DND-41 (cell line): Measurements from ENCODE around the gene PDCD2.
"Not testable (repeated sequence)": the region's sequence is repeated elsewhere in the genome, so short reads cannot be mapped to it uniquely, and the experiment has no call there.

ENCODE experiments used
- CTCF ChIP-seq: IDR thresholded peaks from 2 replicates; pipeline ENCODE4 v1.5.1; 2012; ENCODE audit warnings: borderline replicate concordance, low read length, moderate library complexity, mild to moderate bottlenecking; ENCODE audit not compliant: poor library complexity, severe bottlenecking; ENCODE audit errors: extremely low read depth
- EZH2 ChIP-seq: IDR thresholded peaks from 3 replicates; pipeline ENCODE4 v1.6.1; 2012; ENCODE audit warnings: borderline replicate concordance, low read depth, mild to moderate bottlenecking, moderate library complexity, low read length, inconsistent platforms; ENCODE audit not compliant: severe bottlenecking

DNA sequence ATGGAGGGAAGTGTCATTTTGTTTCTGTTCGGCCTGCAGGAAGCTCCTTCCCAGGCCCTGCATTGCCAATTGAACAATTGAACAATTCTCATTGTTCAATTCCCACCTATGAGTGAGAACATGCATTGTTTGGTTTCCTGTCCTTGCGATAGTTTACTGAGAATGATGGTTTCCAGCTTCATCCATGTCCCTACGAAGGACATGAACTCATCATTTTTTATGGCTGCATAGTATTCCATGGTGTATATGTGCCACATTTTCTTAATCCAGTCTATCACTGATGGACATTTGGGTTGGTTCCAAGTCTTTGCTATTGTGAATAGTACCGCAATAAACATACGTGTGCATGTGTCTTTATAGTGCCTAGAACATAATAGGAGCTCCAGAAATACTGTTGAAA lies 56.4 kb downstream of the PDCD2 start:
- TF ChIP-seq CTCF, EZH2: not testable (repeated sequence)
